Panc1 (cell line): Measurements from ENCODE around the gene C13orf42. TPM values are rescaled to one million over a fixed set of nuclear protein-coding genes. Genes with fewer than 3 reads are reported as not detected.

Experiments
- ATAC-seq: fragments of 200-7000 bp; cut with Tn5 transposase; 2 replicates; pipeline ENCODE4 v1.9.1; 2020; ENCODE audit warnings: mild to moderate bottlenecking, moderate library complexity
- BruUV-seq: library from RNA; stranded (reverse); fragments of 400-500 nt; replicated peaks from 2 replicates; lab custom pipeline; 2021; lab: Mats Ljungman, UMichigan
- CTCF ChIA-PET: fragments of 300-600 bp; sonication (Branson Sonifier 250); formaldehyde crosslinking; loops from one replicate; lab custom pipeline; 2022; ENCODE audit warnings: antibody characterized with exemption; lab: Charles Lee
- POLR2A ChIA-PET: fragments of 300-600 bp; sonication (Branson Sonifier 250); formaldehyde crosslinking; loops from one replicate; lab custom pipeline; 2022; ENCODE audit warnings: antibody characterized with exemption; lab: Charles Lee
- DNase-seq: peaks from one replicate; pipeline ENCODE4 v3.0.0-alpha.2; 2010; ENCODE audit warnings: low read depth, low spot score
- H3K27ac ChIP-seq: 2 replicates; pipeline ENCODE4 v1.5.1; 2011; ENCODE audit warnings: mild to moderate bottlenecking, low read length, inconsistent platforms
- H3K27me3 ChIP-seq: fragments of 200-500 bp; sonication (Bioruptor generic); 2 replicates; pipeline ENCODE4 v1.6.0; 2014; ENCODE audit warnings: low read length, inconsistent platforms; ENCODE audit not compliant: control insufficient read depth, insufficient read depth
- H3K36me3 ChIP-seq: fragments of 200-500 bp; sonication (Bioruptor generic); 2 replicates; pipeline ENCODE4 v1.5.1; 2014; ENCODE audit warnings: inconsistent platforms, mild to moderate bottlenecking, low read length, moderate library complexity; ENCODE audit not compliant: control insufficient read depth, insufficient read depth
- H3K4me1 ChIP-seq: 2 replicates; pipeline ENCODE4 v1.5.1; 2011; ENCODE audit warnings: inconsistent platforms, mild to moderate bottlenecking, low read length, moderate library complexity; ENCODE audit not compliant: control insufficient read depth, insufficient read depth
- H3K4me3 ChIP-seq, 2 experiments: 2 replicates each; pipeline ENCODE4 v1.5.1; 2011 to 2012; ENCODE audit warnings: low read depth in 2 of 2, low read length in 2 of 2, mild to moderate bottlenecking in 2 of 2, inconsistent platforms in 1 of 2, moderate library complexity in 1 of 2
- H3K9me3 ChIP-seq: fragments of 200-500 bp; sonication (Bioruptor generic); 2 replicates; pipeline ENCODE4 v1.5.1; 2014; ENCODE audit warnings: low read depth, mild to moderate bottlenecking, inconsistent platforms, low read length, moderate library complexity; ENCODE audit not compliant: control insufficient read depth, insufficient read depth
- CTCF ChIP-seq: fragments of 450-650 bp; IDR thresholded peaks from 2 replicates; pipeline ENCODE4 v1.5.1; 2017; ENCODE audit warnings: mild to moderate bottlenecking
- POLR2AphosphoS5 ChIP-seq: IDR thresholded peaks from 2 replicates; pipeline ENCODE4 v1.6.1; 2012; ENCODE audit warnings: mild to moderate bottlenecking, low read depth, low read length, moderate library complexity
- REST ChIP-seq, 2 experiments: IDR thresholded peaks; 2 replicates each; pipeline ENCODE4 v1.6.1; 2011 to 2012; ENCODE audit warnings: low read depth in 2 of 2, control low read depth in 1 of 2, low read length in 1 of 2, mild to moderate bottlenecking in 1 of 2, moderate library complexity in 1 of 2; ENCODE audit not compliant: insufficient read depth in 1 of 2
- SIN3A ChIP-seq: IDR thresholded peaks from 2 replicates; pipeline ENCODE4 v1.6.1; 2012; ENCODE audit warnings: low read depth, mild to moderate bottlenecking, low read length, moderate library complexity, borderline replicate concordance; ENCODE audit not compliant: insufficient read depth
- TCF7L2 ChIP-seq: IDR thresholded peaks from 2 replicates; pipeline ENCODE4 v1.6.1; 2011; ENCODE audit warnings: mild to moderate bottlenecking, low read depth, low read length, inconsistent platforms
- in situ Hi-C: cut with HindIII; loops from 2 replicates; pipeline ENCODE4 v1.10.0; 2016; ENCODE audit warnings: low sequenced_read_pairs, low pct_unique_long_range_greater_than_20kb
- intact Hi-C: fragments of 100-400 bp; cut with micrococcal nuclease; formaldehyde crosslinking; loops from one replicate; pipeline ENCODE4 v1.10.0; 2022; ENCODE audit not compliant: unreplicated experiment
- total RNA-seq: library from RNA; stranded (reverse); gene quantifications from one replicate; pipeline ENCODE4 v1.2.1, GENCODE V29; 2021; ENCODE audit not compliant: unreplicated experiment

Gene C13orf42
- total RNA-seq, 1 experiment from 2014 or later, result not detected

- intact Hi-C loops (no loop called here), in situ Hi-C loops (no loop called here)
- ATAC-seq, result no peak
- Histone ChIP-seq H3K9me3 (no peaks in the 10 kb centered on the region), H3K27ac (no peak overlapping the region), H3K4me3 (no peak overlapping the region), H3K36me3 (no peaks in the 10 kb centered on the region), H3K27me3 (peaks cover 2% of the 10 kb centered on the region; the same call in 1 of the 2 replicates), H3K4me1 (no peaks in the 10 kb centered on the region)
- ChIA-PET CTCF (no interaction called here), POLR2A (no interaction called here)
- no peak for DNase-seq
- BruUV-seq, result no TSS peak
- TF ChIP-seq POLR2AphosphoS5, result no peak
- TF ChIP-seq TCF7L2, result no peak
- no peak for TF ChIP-seq REST (IDR thresholded peaks at IDR 0.05; ENCODE audit: insufficient read depth in 1 of 2, low read depth in 2 of 2, low read length in 1 of 2)
- no peak for TF ChIP-seq CTCF
- TF ChIP-seq SIN3A, result no peak
Observed at GRCh38 chr13:51155776-51156515, 44.9 kb upstream of the C13orf42 start.

GRCh38 chr13:51155161-51155560 lies 44.1 kb upstream of the C13orf42 start:
- no TSS peak for BruUV-seq
- no peak for ATAC-seq
- Histone ChIP-seq H3K9me3 (no peaks in the 10 kb centered on the region), H3K36me3 (no peaks in the 10 kb centered on the region), H3K27me3 (peaks cover 5% of the 10 kb centered on the region; the same call in 1 of the 2 replicates), H3K4me1 (no peaks in the 10 kb centered on the region), H3K27ac (no peak overlapping the region), H3K4me3 (no peak overlapping the region)
- CTCF ChIA-PET, result no interaction called here
- no peak for DNase-seq
- intact Hi-C loops, result no loop called here
- POLR2A ChIA-PET, result interaction anchor here (0.6 kb wide), 1 partner anchor 455 kb away, joined by 4 read pairs; no protein-coding TSS in a partner anchor
- TF ChIP-seq REST (IDR thresholded peaks at IDR 0.05; ENCODE audit: insufficient read depth in 1 of 2, low read depth in 2 of 2, low read length in 1 of 2), result no peak
- no peak for TF ChIP-seq POLR2AphosphoS5
- no peak for TF ChIP-seq CTCF
- TF ChIP-seq SIN3A, result no peak
- TF ChIP-seq TCF7L2, result no peak
- in situ Hi-C loops, result no loop called here
